IMR-90 (cell line): ENCODE data around the gene SLC30A2. TPM values are rescaled to one million over a fixed set of nuclear protein-coding genes. Genes with fewer than 3 reads are reported as not detected.
A peak's percentile ranks its signal among the peaks of the same experiment; 100 is the strongest.

ENCODE experiments used
- ATAC-seq: fragments of 200-7000 bp; cut with Tn5 transposase; 2 replicates; pipeline ENCODE4 v1.9.1; 2020; ENCODE audit warnings: low read depth, mild to moderate bottlenecking, moderate library complexity
- BruUV-seq: library from RNA; stranded (reverse); fragments of 400-500 nt; replicated peaks from 2 replicates; lab custom pipeline; 2021; lab: Mats Ljungman, UMichigan
- CTCF ChIA-PET: fragments of 300-600 bp; formaldehyde crosslinking; extraction: SDS; loops from one replicate; lab custom pipeline; 2021; ENCODE audit warnings: antibody characterized with exemption; lab: Yijun Ruan, JAX
- POLR2A ChIA-PET: fragments of 300-600 bp; sonication (Branson Sonifier 250); formaldehyde crosslinking; loops from one replicate; lab custom pipeline; 2022; ENCODE audit warnings: antibody characterized with exemption; ENCODE audit not compliant: unreplicated experiment; lab: Charles Lee
- DNase-seq: peaks from one replicate; pipeline ENCODE4 v3.0.0; 2013
- H2AFZ ChIP-seq: replicated peaks from 2 replicates; pipeline ENCODE3; 2013; ENCODE audit warnings: low read length, mild to moderate bottlenecking; ENCODE audit not compliant: poor library complexity
- H2AK5ac ChIP-seq: 2 replicates; pipeline ENCODE4 v1.6.1; 2013; ENCODE audit warnings: low read depth, low read length, inconsistent platforms
- H2AK9ac ChIP-seq: replicated peaks from 2 replicates; pipeline ENCODE3; 2013; ENCODE audit warnings: mild to moderate bottlenecking, low read depth, low read length, moderate library complexity; ENCODE audit not compliant: poor library complexity
- H2BK120ac ChIP-seq: 2 replicates; pipeline ENCODE4 v1.6.1; 2013; ENCODE audit warnings: low read depth, low read length, inconsistent platforms
- H2BK15ac ChIP-seq: 3 replicates; pipeline ENCODE4 v1.6.1; 2013; ENCODE audit warnings: low read depth, low read length, inconsistent platforms
- H2BK20ac ChIP-seq: 2 replicates; pipeline ENCODE4 v1.6.1; 2013; ENCODE audit warnings: low read depth, mild to moderate bottlenecking, inconsistent platforms, low read length, moderate library complexity
- H2BK5ac ChIP-seq: 2 replicates; pipeline ENCODE4 v1.6.1; 2013; ENCODE audit warnings: mild to moderate bottlenecking, low read depth, low read length, inconsistent platforms; ENCODE audit not compliant: poor library complexity, severe bottlenecking
- H3K14ac ChIP-seq: replicated peaks from 2 replicates; pipeline ENCODE4 v1.6.1; 2013; ENCODE audit warnings: low read depth, low read length, inconsistent platforms
- H3K18ac ChIP-seq: 2 replicates; pipeline ENCODE4 v1.6.1; 2013; ENCODE audit warnings: low read depth, low read length, control low read depth
- H3K23ac ChIP-seq: 2 replicates; pipeline ENCODE4 v1.6.1; 2013; ENCODE audit warnings: low read depth, low read length, inconsistent platforms
- H3K27ac ChIP-seq: 2 replicates; pipeline ENCODE4 v1.5.1; 2013; ENCODE audit warnings: mild to moderate bottlenecking, control low read depth, low read length; ENCODE audit not compliant: insufficient read depth
- H3K27me3 ChIP-seq: 2 replicates; pipeline ENCODE4 v1.6.1; 2013; ENCODE audit warnings: low read length; ENCODE audit not compliant: control insufficient read depth, insufficient read depth
- H3K36me3 ChIP-seq: 2 replicates; pipeline ENCODE4 v1.6.1; 2013; ENCODE audit warnings: low read length, mixed read lengths; ENCODE audit not compliant: control insufficient read depth, insufficient read depth
- H3K4ac ChIP-seq: 2 replicates; pipeline ENCODE4 v1.6.1; 2013; ENCODE audit warnings: low read depth, low read length, inconsistent platforms
- H3K4me1 ChIP-seq: 2 replicates; pipeline ENCODE4 v1.6.1; 2013; ENCODE audit warnings: low read length, mixed read lengths; ENCODE audit not compliant: control insufficient read depth, insufficient read depth
- H3K4me2 ChIP-seq: 2 replicates; pipeline ENCODE4 v1.6.1; 2013; ENCODE audit warnings: low read depth, mild to moderate bottlenecking, control low read depth, low read length, moderate library complexity
- H3K4me3 ChIP-seq: 2 replicates; pipeline ENCODE4 v1.5.1; 2013; ENCODE audit warnings: low read depth, mild to moderate bottlenecking, control low read depth, low read length, moderate library complexity; ENCODE audit not compliant: insufficient read depth
- H3K56ac ChIP-seq: 2 replicates; pipeline ENCODE4 v1.6.1; 2013; ENCODE audit warnings: low read length, inconsistent platforms; ENCODE audit not compliant: insufficient read depth; ENCODE audit errors: extremely low read depth
- H3K79me1 ChIP-seq, 2 experiments: 2 replicates each; pipeline ENCODE4 v1.6.1; 2013; ENCODE audit warnings: low read length in 2 of 2, inconsistent platforms in 1 of 2, low read depth in 1 of 2
- H3K9ac ChIP-seq: 2 replicates; pipeline ENCODE4 v1.6.1; 2013; ENCODE audit warnings: low read depth, low read length, control low read depth
- H3K9me1 ChIP-seq: 2 replicates; pipeline ENCODE4 v1.6.1; 2013; ENCODE audit warnings: low read length, inconsistent platforms; ENCODE audit not compliant: insufficient read depth
- H3K9me3 ChIP-seq: 2 replicates; pipeline ENCODE4 v1.6.1; 2013; ENCODE audit warnings: low read length; ENCODE audit not compliant: control insufficient read depth, insufficient read depth
- H4K20me1 ChIP-seq: 2 replicates; pipeline ENCODE4 v1.6.1; 2013; ENCODE audit warnings: low read length, inconsistent platforms; ENCODE audit not compliant: insufficient read depth
- H4K5ac ChIP-seq: 2 replicates; pipeline ENCODE4 v1.6.1; 2013; ENCODE audit warnings: mild to moderate bottlenecking, low read depth, low read length, control low read depth
- H4K8ac ChIP-seq, 2 experiments: 2 replicates each; pipeline ENCODE4 v1.6.1; 2013; ENCODE audit warnings: low read depth in 2 of 2, low read length in 2 of 2, control low read depth in 1 of 2, inconsistent platforms in 1 of 2
- H4K91ac ChIP-seq: 2 replicates; pipeline ENCODE4 v1.6.1; 2013; ENCODE audit warnings: low read depth, low read length, inconsistent platforms; ENCODE audit not compliant: insufficient read depth
- CHD1 ChIP-seq: IDR thresholded peaks from 2 replicates; pipeline ENCODE4 v1.6.1; 2012; ENCODE audit warnings: low read depth, low read length, improper control_type of control experiment
- MAZ ChIP-seq: IDR thresholded peaks from 2 replicates; pipeline ENCODE4 v1.6.1; 2012; ENCODE audit warnings: low read depth, mild to moderate bottlenecking, low read length, improper control_type of control experiment, moderate library complexity, borderline replicate concordance
- WGBS, 2 experiments: methylation state at CpG; one replicate each; pipeline versions ENCODE4 v1.1.5 to v1.1.7; 2013; ENCODE audit warnings: missing lambda C conversion rate in 2 of 2; ENCODE audit not compliant: insufficient read length in 1 of 2; ENCODE audit errors: extremely low coverage in 2 of 2; 5-methylcytosine and 5-hydroxymethylcytosine counted together
- dilution Hi-C: fragments of 300-500 bp; cut with HindIII; formaldehyde crosslinking; loops from one replicate; pipeline ENCODE4 v1.14.3; 2018; ENCODE audit warnings: low sequenced_read_pairs; ENCODE audit not compliant: unreplicated experiment
- in situ Hi-C: fragments of 300-500 bp; cut with MboI; formaldehyde crosslinking; loops from 3 replicates; pipeline ENCODE4 v1.14.3; 2019; ENCODE audit warnings: low sequenced_read_pairs, inconsistent platforms, mixed read lengths
- intact Hi-C: fragments of 100-400 bp; cut with micrococcal nuclease; formaldehyde crosslinking; loops from 2 replicates; pipeline ENCODE4 v1.10.0; 2022
- polyA plus RNA-seq, 3 experiments: library from polyadenylated mRNA; depleted of rRNA; stranded (reverse); fragments of >200 nt; gene quantifications; 2 replicates each; pipeline ENCODE4 v1.2.3, GENCODE V29; 2012; ENCODE audit warnings: low replicate concordance in 1 of 3
- total RNA-seq: library from RNA; depleted of rRNA; stranded (reverse); fragments of >200 nt; gene quantifications from 2 replicates; pipeline ENCODE4 v1.2.3, GENCODE V29; 2012

SLC30A2 gene
- total and polyA plus RNA-seq, 2 of the 4 experiments (the other 2 are of a cell fraction), result not detected

DNA sequence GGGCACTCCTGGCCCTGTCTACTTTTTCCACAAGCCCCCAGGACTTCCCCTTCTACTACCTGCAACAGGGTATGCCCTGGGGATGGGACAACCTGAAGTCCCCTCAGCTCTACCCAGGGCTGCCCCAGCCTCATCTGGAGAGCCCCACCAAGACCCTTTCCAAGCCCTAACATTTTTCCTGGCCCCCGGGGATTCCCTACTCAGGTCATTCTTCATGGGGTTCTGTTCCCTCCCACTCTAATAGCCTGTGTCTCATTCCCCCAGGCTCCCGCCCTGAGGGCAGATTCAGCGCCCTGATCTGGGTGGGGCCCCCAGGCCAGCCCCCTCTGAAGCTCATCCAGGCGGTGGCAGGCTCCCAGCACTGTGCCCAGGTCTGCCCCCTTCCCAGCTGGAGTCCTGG lies 14.7 kb downstream of the SLC30A2 start:
- H3K18ac ChIP-seq, result no peak overlapping the region
- no peak overlapping the region for H2AK5ac ChIP-seq
- no peaks in the 10 kb centered on the region for H3K79me1 ChIP-seq
- no peak overlapping the region for H3K4me2 ChIP-seq
- no peak overlapping the region for H3K14ac ChIP-seq
- no peaks in the 10 kb centered on the region for H3K36me3 ChIP-seq
- no peak overlapping the region for H2BK120ac ChIP-seq
- no peaks in the 10 kb centered on the region for H3K9me3 ChIP-seq
- H3K9ac ChIP-seq, result no peak overlapping the region
- peaks cover 3% of the 10 kb centered on the region; the same call in 1 of the 2 replicates for H3K27me3 ChIP-seq
- H4K5ac ChIP-seq, result no peak overlapping the region
- intact Hi-C loops, result no loop called here
- DNase-seq (no peak), ATAC-seq (no peak)
- POLR2A ChIA-PET, result no interaction called here
- 0 out of 2 replicates have a peak, but pooled peaks cover 3% of the 10 kb centered on the region for H3K9me1 ChIP-seq
- no TSS peak for BruUV-seq
- in situ Hi-C loops, result no loop called here
- H2AFZ ChIP-seq, result no peak overlapping the region
- H2BK15ac ChIP-seq, result no peak overlapping the region
- H2BK5ac ChIP-seq, result no peak overlapping the region
- H4K8ac ChIP-seq, result no peak overlapping the region
- H3K27ac ChIP-seq, result no peak overlapping the region
- peak overlapping the region; percentile 19 for H2AK9ac ChIP-seq
- TF ChIP-seq CHD1 (no peak), MAZ (no peak)
- no peaks in the 10 kb centered on the region for H4K20me1 ChIP-seq
- no peak overlapping the region for H3K4ac ChIP-seq
- no peak overlapping the region for H3K23ac ChIP-seq
- CTCF ChIA-PET, result interaction anchor here (1.4 kb wide), 1 partner anchor 136 kb away, joined by 4 read pairs; no protein-coding TSS in a partner anchor
- H4K91ac ChIP-seq, result no peak overlapping the region
- H3K4me3 ChIP-seq, result no peak overlapping the region
- WGBS, 2 experiments, result 100% methylated on average over 1 of the region's 4 CpGs; no CpG with 5 or more reads in 1 of the 2 experiments
- H3K4me1 ChIP-seq, result peaks cover 2% of the 10 kb centered on the region
- dilution Hi-C loops, result no loop called here
- no peak overlapping the region for H2BK20ac ChIP-seq
- no peak overlapping the region for H3K56ac ChIP-seq
